Cardiac fibroblast (primary cell): ENCODE measurements around the gene SP5.
"Not testable (repeated sequence)": the region's sequence is repeated elsewhere in the genome, so short reads cannot be mapped to it uniquely, and the experiment has no call there.

Experiments used
- DNase-seq, 2 donors: peaks; one replicate each; pipeline versions ENCODE4 v3.0.0 to v3.0.0-alpha.2; 2010; ENCODE audit warnings: low read depth in 2 of 2
- H3K4me3 ChIP-seq, 2 donors: replicated peaks in 1 of 2; 1 replicate in 1 of 2; 2 replicates in 1 of 2; pipeline ENCODE4 v1.5.1; 2011; ENCODE audit warnings: low read depth in 2 of 2, low read length in 2 of 2, mild to moderate bottlenecking in 2 of 2, moderate library complexity in 1 of 2
- TF ChIP-seq, protein P1 (sequence below): IDR thresholded peaks from one replicate; pipeline ENCODE4 v1.5.1; 2011; ENCODE audit warnings: low read depth, mild to moderate bottlenecking, low read length, inconsistent platforms

SP5 gene

GRCh38 chr2:170722301-170722700, 7.2 kb downstream of the SP5 start:
- H3K4me3 ChIP-seq: no peak overlapping the region
- TF ChIP-seq, protein P1, sequence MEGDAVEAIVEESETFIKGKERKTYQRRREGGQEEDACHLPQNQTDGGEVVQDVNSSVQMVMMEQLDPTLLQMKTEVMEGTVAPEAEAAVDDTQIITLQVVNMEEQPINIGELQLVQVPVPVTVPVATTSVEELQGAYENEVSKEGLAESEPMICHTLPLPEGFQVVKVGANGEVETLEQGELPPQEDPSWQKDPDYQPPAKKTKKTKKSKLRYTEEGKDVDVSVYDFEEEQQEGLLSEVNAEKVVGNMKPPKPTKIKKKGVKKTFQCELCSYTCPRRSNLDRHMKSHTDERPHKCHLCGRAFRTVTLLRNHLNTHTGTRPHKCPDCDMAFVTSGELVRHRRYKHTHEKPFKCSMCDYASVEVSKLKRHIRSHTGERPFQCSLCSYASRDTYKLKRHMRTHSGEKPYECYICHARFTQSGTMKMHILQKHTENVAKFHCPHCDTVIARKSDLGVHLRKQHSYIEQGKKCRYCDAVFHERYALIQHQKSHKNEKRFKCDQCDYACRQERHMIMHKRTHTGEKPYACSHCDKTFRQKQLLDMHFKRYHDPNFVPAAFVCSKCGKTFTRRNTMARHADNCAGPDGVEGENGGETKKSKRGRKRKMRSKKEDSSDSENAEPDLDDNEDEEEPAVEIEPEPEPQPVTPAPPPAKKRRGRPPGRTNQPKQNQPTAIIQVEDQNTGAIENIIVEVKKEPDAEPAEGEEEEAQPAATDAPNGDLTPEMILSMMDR: no peak
- no peak for DNase-seq

DNA sequence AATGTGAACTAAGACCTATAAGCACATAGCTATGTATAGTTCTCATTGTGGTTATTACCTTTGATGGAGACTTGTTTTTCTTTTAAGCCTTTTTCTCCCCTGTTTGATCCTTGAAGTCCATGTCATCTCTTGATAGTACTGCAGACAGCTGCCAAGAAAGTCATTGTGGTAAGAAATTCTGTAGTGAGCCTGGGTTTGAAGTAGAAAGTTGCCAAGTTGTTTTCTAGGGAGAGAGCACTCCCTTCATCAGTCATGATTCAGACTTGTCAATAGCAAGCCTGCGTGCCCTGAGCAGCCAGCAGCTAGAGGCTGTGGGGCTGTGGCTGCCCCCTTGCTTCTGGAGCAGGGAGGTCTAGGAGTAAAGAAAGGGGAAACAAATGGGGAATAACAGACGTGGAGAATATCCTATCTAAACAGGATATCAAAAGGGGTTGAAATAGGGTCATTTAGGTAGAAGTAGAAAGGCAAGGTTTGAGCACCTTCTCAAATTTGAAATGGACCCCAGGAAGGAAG, 8.4 kb downstream of the SP5 start:
- no peak for DNase-seq
- TF ChIP-seq, protein P1: no peak
- no peak overlapping the region for H3K4me3 ChIP-seq

GRCh38 chr2:170733798-170734600, 18.9 kb downstream of the SP5 start:
- DNase-seq: no peak
- TF ChIP-seq, protein P1: no peak

GRCh38 chr2:170734601-170735000, 19.5 kb downstream of the SP5 start:
- H3K4me3 ChIP-seq, DNase-seq: not testable (repeated sequence)

More at GRCh38 chr2:170733798-170734600, 18.9 kb downstream of the SP5 start:
- H3K4me3 ChIP-seq: no peak overlapping the region

DNA sequence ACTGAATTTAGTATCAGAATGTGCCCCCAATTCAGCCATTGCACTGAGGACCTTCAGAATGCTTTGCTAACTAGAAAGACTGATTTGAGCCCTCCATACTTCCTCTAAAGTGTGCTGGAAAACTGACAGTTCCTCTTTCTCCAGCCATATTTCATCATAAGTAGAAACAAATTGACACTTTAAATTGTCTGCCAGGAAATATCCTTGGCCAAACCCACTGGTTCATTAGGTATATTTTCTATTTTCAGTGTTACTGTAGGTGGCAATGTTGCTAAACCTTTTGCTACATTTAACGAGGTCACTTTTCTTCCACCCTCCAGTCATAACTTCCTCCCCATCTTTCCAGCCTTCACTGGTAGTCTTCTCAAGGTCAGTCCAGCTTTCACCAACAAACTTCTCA, 21.5 kb downstream of the SP5 start:
- no peak overlapping the region for H3K4me3 ChIP-seq
- no peak for DNase-seq
- TF ChIP-seq, protein P1: no peak

DNA sequence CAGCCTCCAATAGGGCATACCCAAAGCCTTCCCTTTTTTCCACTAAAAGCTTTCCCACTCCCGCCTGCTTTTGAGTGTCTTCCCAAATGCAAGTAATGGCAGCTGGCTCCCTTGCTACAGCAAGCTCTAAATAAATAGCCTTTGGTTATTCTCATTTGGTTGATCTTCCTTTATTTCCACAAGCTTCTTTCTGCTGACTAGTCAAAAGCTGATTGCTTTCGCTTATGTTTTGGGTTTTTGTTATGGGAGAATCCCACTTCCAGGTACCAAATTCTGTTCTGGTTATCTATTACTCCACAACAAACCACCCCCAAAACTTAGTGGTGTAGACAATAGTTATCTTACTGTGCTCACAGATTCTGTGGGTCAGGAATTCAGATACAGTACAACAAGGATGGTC, 22.3 kb downstream of the SP5 start:
- TF ChIP-seq, protein P1: no peak

GRCh38 chr2:170737821-170738220, 22.7 kb downstream of the SP5 start:
- H3K4me3 ChIP-seq: no peak overlapping the region
- TF ChIP-seq, protein P1: no peak
- DNase-seq: peak in 1 of 2 donors; percentile 19

More for the DNA sequence above, 22.3 kb downstream of the SP5 start:
- no peak for DNase-seq
- no peak overlapping the region for H3K4me3 ChIP-seq
